Brain microvascular endothelial cell (primary cell): ENCODE results near the gene TRIM25.

Source experiments
- DNase-seq: peaks from one replicate; pipeline ENCODE4 v3.0.0-alpha.2; 2020
- H3K27ac ChIP-seq: fragments of 250-450 bp; sonication (Bioruptor Pico); 2 replicates; pipeline ENCODE4 v1.5.1; 2020; ENCODE audit warnings: mild to moderate bottlenecking, moderate library complexity
- H3K27me3 ChIP-seq: fragments of 250-450 bp; sonication (Bioruptor Pico); replicated peaks from 2 replicates; pipeline ENCODE4 v1.5.1; 2020; ENCODE audit warnings: mild to moderate bottlenecking
- H3K36me3 ChIP-seq: fragments of 250-450 bp; sonication (Bioruptor Pico); replicated peaks from 2 replicates; pipeline ENCODE4 v1.5.1; 2020; ENCODE audit warnings: mild to moderate bottlenecking
- H3K4me3 ChIP-seq: 2 replicates; pipeline ENCODE4 v1.5.1; 2011; ENCODE audit warnings: low read depth, mild to moderate bottlenecking, control low read depth, low read length, moderate library complexity
- in situ Hi-C: cut with HindIII; loops from 2 replicates; pipeline ENCODE4 v1.10.0; 2017; ENCODE audit warnings: low sequenced_read_pairs, low pct_ligation_motif_present
- TF ChIP-seq, protein P1 (sequence below): IDR thresholded peaks from 2 replicates; pipeline ENCODE4 v1.5.1; 2011; ENCODE audit warnings: low read depth, mild to moderate bottlenecking, moderate library complexity, low read length, control low read depth, inconsistent platforms; ENCODE audit errors: missing control alignments

The TRIM25 gene

GRCh38 chr17:56881685-56882295, 32.1 kb downstream of the TRIM25 start:
- no peak for DNase-seq
- Histone ChIP-seq H3K27ac (no peak overlapping the region), H3K36me3 (no peaks in the 10 kb centered on the region), H3K4me3 (no peak overlapping the region), H3K27me3 (no peaks in the 10 kb centered on the region)
- TF ChIP-seq, protein P1, sequence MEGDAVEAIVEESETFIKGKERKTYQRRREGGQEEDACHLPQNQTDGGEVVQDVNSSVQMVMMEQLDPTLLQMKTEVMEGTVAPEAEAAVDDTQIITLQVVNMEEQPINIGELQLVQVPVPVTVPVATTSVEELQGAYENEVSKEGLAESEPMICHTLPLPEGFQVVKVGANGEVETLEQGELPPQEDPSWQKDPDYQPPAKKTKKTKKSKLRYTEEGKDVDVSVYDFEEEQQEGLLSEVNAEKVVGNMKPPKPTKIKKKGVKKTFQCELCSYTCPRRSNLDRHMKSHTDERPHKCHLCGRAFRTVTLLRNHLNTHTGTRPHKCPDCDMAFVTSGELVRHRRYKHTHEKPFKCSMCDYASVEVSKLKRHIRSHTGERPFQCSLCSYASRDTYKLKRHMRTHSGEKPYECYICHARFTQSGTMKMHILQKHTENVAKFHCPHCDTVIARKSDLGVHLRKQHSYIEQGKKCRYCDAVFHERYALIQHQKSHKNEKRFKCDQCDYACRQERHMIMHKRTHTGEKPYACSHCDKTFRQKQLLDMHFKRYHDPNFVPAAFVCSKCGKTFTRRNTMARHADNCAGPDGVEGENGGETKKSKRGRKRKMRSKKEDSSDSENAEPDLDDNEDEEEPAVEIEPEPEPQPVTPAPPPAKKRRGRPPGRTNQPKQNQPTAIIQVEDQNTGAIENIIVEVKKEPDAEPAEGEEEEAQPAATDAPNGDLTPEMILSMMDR = no peak
- in situ Hi-C loops = no loop called here

DNA sequence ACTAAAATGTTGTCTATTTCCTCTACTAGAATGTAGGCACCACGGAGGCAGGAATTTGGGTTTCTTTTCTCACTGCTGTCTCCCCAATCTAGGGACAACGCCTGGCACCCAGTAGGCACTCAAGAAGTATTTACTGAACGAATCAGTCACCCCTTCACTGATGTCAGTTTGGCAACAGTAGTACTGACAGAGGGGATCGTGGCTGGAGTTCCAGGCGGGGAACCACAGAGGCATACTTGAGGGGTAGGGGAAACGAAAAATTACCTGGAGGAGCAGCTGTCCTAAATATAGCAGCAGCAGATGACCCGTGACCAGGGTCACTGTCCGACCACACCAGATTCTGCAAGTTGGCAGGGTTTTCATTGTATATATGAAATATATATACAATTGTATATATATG, 33.3 kb downstream of the TRIM25 start:
- Histone ChIP-seq H3K27ac (no peak overlapping the region), H3K36me3 (no peaks in the 10 kb centered on the region), H3K4me3 (no peak overlapping the region), H3K27me3 (no peaks in the 10 kb centered on the region)
- DNase-seq = no peak
- in situ Hi-C loops = no loop called here
- TF ChIP-seq, protein P1 = no peak

GRCh38 chr17:56880133-56880532, 33.7 kb downstream of the TRIM25 start:
- H3K27ac ChIP-seq = no peak overlapping the region
- TF ChIP-seq, protein P1 = no peak
- H3K27me3 ChIP-seq = no peaks in the 10 kb centered on the region
- in situ Hi-C loops = no loop called here
- H3K36me3 ChIP-seq = no peaks in the 10 kb centered on the region
- DNase-seq = no peak
- no peak overlapping the region for H3K4me3 ChIP-seq

GRCh38 chr17:56879280-56879679, 34.6 kb downstream of the TRIM25 start:
- in situ Hi-C loops = no loop called here
- H3K36me3 ChIP-seq = no peaks in the 10 kb centered on the region
- no peak for DNase-seq
- H3K27ac ChIP-seq = no peak overlapping the region
- no peaks in the 10 kb centered on the region for H3K27me3 ChIP-seq
- no peak overlapping the region for H3K4me3 ChIP-seq
- TF ChIP-seq, protein P1 = no peak

- TF ChIP-seq, protein P1 = no peak
- no peak for DNase-seq
- Histone ChIP-seq H3K4me3 (no peak overlapping the region), H3K27me3 (no peaks in the 10 kb centered on the region), H3K27ac (no peak overlapping the region), H3K36me3 (no peaks in the 10 kb centered on the region)
- in situ Hi-C loops = no loop called here
Observed at GRCh38 chr17:56876766-56877179, 37.1 kb downstream of the TRIM25 start.

DNA sequence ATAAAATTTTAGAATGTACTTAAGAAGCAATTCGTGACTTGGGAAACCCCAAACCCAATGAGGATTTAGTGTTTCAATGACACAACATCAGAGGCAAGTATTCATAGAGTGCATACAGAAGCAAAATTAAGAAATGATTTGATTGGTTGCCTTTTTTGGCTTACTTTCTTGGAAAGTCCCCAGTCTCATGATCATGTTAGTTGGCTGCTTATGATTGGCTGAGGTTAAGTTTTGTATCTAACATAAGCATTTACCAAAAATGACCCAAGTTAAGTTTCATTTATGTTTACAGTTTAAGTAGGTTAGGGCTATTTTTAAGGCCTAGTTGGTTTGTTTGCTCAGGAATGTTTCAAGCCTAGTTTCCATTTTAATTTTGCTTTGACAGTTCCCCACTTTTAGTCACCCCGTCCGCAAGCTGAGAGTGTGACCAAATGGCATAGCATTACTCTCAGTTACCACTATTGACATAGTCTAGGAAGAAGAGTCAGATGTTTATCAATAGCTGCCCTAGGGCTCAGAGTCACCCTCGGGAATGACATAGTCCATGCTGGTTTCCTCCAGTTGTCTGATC, 43.7 kb downstream of the TRIM25 start:
- in situ Hi-C loops = no loop called here
- no peak overlapping the region for H3K27ac ChIP-seq
- TF ChIP-seq, protein P1 = no peak
- H3K36me3 ChIP-seq = no peaks in the 10 kb centered on the region
- no peak for DNase-seq
- no peak overlapping the region for H3K4me3 ChIP-seq
- no peaks in the 10 kb centered on the region for H3K27me3 ChIP-seq
